Loucy (cell line): ENCODE measurements around the gene CDCP1.

Source experiments
- H2AFZ ChIP-seq: fragments of 200-600 bp; sonication (generic); 2 replicates; pipeline ENCODE4 v1.6.0; 2016; ENCODE audit warnings: antibody characterized with exemption, mild to moderate bottlenecking, low read length, moderate library complexity
- H3F3A ChIP-seq: fragments of 200-600 bp; 2 replicates; pipeline ENCODE4 v1.6.0; 2016; ENCODE audit warnings: antibody characterized with exemption, low read depth, mild to moderate bottlenecking
- H3K27me3 ChIP-seq: fragments of 200-600 bp; sonication (generic); 2 replicates; pipeline ENCODE4 v1.6.1; 2014; ENCODE audit warnings: low read length, mild to moderate bottlenecking; ENCODE audit not compliant: insufficient read depth, poor library complexity, severe bottlenecking
- H3K36me3 ChIP-seq: fragments of 200-600 bp; sonication (generic); 2 replicates; pipeline ENCODE4 v1.6.1; 2016; ENCODE audit warnings: low read length; ENCODE audit not compliant: insufficient read depth
- H3K4me1 ChIP-seq: fragments of 200-600 bp; sonication (generic); 2 replicates; pipeline ENCODE4 v1.5.1; 2014; ENCODE audit warnings: low read length, mild to moderate bottlenecking; ENCODE audit not compliant: insufficient read depth, poor library complexity, severe bottlenecking
- H3K4me2 ChIP-seq: fragments of 200-600 bp; sonication (generic); 2 replicates; pipeline ENCODE4 v1.6.0; 2014; ENCODE audit warnings: antibody characterized with exemption, low read length, low read depth, mild to moderate bottlenecking; ENCODE audit not compliant: poor library complexity, severe bottlenecking
- H3K4me3 ChIP-seq: fragments of 200-600 bp; sonication (generic); 2 replicates; pipeline ENCODE4 v1.5.1; 2014; ENCODE audit warnings: low read length, mild to moderate bottlenecking, mixed read lengths; ENCODE audit not compliant: poor library complexity, severe bottlenecking
- H3K79me2 ChIP-seq: fragments of 200-600 bp; sonication (generic); 2 replicates; pipeline ENCODE4 v1.6.1; 2014; ENCODE audit warnings: low read length; ENCODE audit not compliant: insufficient read depth
- H3K9ac ChIP-seq: fragments of 200-600 bp; sonication (generic); 2 replicates; pipeline ENCODE4 v1.6.0; 2014; ENCODE audit warnings: mild to moderate bottlenecking, low read depth, low read length, moderate library complexity; ENCODE audit not compliant: poor library complexity, severe bottlenecking
- H3K9me2 ChIP-seq: fragments of 200-600 bp; sonication (generic); replicated peaks from 2 replicates; pipeline ENCODE4 v1.6.1; 2016; ENCODE audit warnings: low read depth, low read length, mixed read lengths
- H3K9me3 ChIP-seq: fragments of 200-600 bp; sonication (generic); 2 replicates; pipeline ENCODE4 v1.6.1; 2014; ENCODE audit warnings: mild to moderate bottlenecking, antibody characterized with exemption, low read length, low read depth; ENCODE audit not compliant: insufficient read depth
- H4K20me1 ChIP-seq: fragments of 200-600 bp; sonication (generic); 2 replicates; pipeline ENCODE4 v1.6.0; 2014; ENCODE audit warnings: antibody characterized with exemption, low read length, mild to moderate bottlenecking; ENCODE audit not compliant: insufficient read depth, poor library complexity, severe bottlenecking
- EZH2phosphoT487 ChIP-seq: fragments of 200-600 bp; IDR thresholded peaks from 2 replicates; pipeline ENCODE4 v1.6.1; 2018; ENCODE audit warnings: antibody characterized with exemption, mild to moderate bottlenecking, moderate library complexity, borderline replicate concordance
- TF ChIP-seq, protein P1 (sequence below): fragments of 200-600 bp; sonication (generic); conservative IDR thresholded peaks from 2 replicates; pipeline ENCODE4 v1.5.1; 2014; ENCODE audit warnings: mild to moderate bottlenecking, antibody characterized with exemption, low read length

The CDCP1 gene

DNA sequence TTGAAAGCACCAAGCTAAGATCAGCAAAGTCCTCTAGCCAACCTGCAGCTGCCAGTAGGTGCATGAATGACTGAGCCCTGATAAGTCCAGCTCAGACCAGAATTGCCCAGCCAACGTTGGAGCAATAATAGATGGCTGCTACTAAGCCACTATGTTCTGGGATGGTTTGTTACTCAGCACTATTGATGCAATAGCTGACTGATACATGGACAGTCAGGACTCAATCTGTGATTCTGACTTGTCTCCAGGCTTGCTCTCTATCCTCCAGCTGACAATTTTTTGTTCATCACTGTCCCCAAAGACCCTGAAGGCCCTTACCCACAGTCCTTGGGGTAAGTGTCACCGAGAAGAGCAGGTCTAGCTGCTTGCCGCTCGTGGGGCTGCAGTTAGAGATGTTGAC lies 55.3 kb downstream of the CDCP1 start:
- Histone ChIP-seq H2AFZ (no peak overlapping the region), H3K36me3 (no peaks in the 10 kb centered on the region), H3K79me2 (no peaks in the 10 kb centered on the region), H4K20me1 (no peaks in the 10 kb centered on the region), H3K4me1 (peaks cover 39% of the 10 kb centered on the region), H3F3A (no peaks in the 10 kb centered on the region), H3K9me3 (no peaks in the 10 kb centered on the region), H3K9ac (no peak overlapping the region), H3K27me3 (no peaks in the 10 kb centered on the region), H3K4me3 (no peak overlapping the region), H3K9me2 (no peaks in the 10 kb centered on the region), H3K4me2 (no peak overlapping the region)
- no peak for TF ChIP-seq EZH2phosphoT487
- TF ChIP-seq, protein P1, sequence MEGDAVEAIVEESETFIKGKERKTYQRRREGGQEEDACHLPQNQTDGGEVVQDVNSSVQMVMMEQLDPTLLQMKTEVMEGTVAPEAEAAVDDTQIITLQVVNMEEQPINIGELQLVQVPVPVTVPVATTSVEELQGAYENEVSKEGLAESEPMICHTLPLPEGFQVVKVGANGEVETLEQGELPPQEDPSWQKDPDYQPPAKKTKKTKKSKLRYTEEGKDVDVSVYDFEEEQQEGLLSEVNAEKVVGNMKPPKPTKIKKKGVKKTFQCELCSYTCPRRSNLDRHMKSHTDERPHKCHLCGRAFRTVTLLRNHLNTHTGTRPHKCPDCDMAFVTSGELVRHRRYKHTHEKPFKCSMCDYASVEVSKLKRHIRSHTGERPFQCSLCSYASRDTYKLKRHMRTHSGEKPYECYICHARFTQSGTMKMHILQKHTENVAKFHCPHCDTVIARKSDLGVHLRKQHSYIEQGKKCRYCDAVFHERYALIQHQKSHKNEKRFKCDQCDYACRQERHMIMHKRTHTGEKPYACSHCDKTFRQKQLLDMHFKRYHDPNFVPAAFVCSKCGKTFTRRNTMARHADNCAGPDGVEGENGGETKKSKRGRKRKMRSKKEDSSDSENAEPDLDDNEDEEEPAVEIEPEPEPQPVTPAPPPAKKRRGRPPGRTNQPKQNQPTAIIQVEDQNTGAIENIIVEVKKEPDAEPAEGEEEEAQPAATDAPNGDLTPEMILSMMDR: no peak

DNA sequence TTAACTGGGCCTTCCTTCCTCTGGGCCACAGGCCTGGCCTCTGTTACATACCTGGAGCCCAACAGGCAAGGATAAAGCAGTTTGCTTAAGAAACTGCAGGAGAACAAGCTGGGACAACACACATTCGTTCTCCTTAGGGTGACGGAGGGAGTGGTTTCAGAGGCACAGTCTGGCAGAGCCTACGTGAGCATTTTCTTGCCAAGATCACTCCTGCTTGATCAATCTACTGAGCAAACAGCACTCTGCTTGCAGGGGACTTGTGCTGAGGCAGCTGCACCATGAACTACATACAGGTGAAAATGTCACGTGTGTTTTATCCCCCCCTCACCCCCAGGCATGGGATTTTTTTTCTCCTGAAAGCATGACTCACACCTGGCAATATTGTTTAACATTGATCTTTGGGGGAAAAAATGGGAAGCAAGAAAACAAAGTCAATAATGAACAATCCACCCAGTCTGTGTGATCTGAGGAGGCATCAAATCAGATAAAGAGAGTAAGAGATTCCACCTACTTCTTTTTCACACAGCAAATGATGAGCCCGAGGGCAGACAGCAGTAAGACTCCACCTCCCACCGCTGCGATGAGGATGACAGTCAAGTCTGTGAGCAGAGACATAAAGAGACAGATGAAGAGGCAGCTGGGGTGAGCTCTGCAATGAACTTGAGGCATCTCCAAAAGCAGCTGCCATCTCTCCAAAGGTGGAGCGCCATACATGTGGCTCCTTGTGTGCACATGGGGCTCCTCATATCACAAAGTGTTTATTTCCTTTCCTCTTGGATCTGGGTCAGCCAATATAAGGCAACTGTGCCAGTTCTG lies 57.4 kb downstream of the CDCP1 start:
- no peak overlapping the region for H3K9ac ChIP-seq
- H3F3A ChIP-seq: no peaks in the 10 kb centered on the region
- peaks cover 18% of the 10 kb centered on the region for H3K4me1 ChIP-seq
- TF ChIP-seq, protein P1: no peak
- TF ChIP-seq EZH2phosphoT487: no peak
- H3K27me3 ChIP-seq: no peaks in the 10 kb centered on the region
- no peaks in the 10 kb centered on the region for H3K79me2 ChIP-seq
- H3K9me3 ChIP-seq: no peaks in the 10 kb centered on the region
- H3K9me2 ChIP-seq: no peaks in the 10 kb centered on the region
- H3K4me3 ChIP-seq: no peak overlapping the region
- H4K20me1 ChIP-seq: no peaks in the 10 kb centered on the region
- no peak overlapping the region for H3K4me2 ChIP-seq
- no peak overlapping the region for H2AFZ ChIP-seq
- H3K36me3 ChIP-seq: no peaks in the 10 kb centered on the region

DNA sequence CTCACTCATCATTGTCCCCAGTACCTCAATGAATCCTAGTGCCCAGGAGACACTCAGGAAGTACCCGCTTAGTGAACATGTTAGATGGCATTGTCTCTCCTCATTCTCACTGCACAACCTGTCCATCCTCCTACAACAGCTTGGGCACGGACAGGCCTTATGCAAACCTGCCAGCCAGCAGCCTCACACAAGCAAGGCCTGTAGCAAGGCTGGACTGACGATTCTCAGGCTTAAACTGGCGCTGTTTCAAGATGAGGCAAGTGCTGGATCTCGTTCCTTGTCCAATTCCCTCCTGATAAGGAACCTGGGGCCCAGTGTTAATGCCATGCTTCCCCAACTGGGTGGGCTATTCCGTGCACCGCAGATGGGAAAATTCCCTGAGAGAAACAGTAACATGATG lies 59.0 kb downstream of the CDCP1 start:
- no peak overlapping the region for H3K4me3 ChIP-seq
- H3F3A ChIP-seq: no peaks in the 10 kb centered on the region
- no peak overlapping the region for H3K9ac ChIP-seq
- no peaks in the 10 kb centered on the region for H3K9me2 ChIP-seq
- H2AFZ ChIP-seq: no peak overlapping the region
- H3K4me1 ChIP-seq: peaks cover 9% of the 10 kb centered on the region
- H3K27me3 ChIP-seq: no peaks in the 10 kb centered on the region
- H3K79me2 ChIP-seq: no peaks in the 10 kb centered on the region
- H3K36me3 ChIP-seq: no peaks in the 10 kb centered on the region
- TF ChIP-seq EZH2phosphoT487: no peak
- TF ChIP-seq, protein P1: no peak
- no peaks in the 10 kb centered on the region for H3K9me3 ChIP-seq
- no peaks in the 10 kb centered on the region for H4K20me1 ChIP-seq
- H3K4me2 ChIP-seq: no peak overlapping the region
